Stimulated activated CD8-positive, alpha-beta memory T cell treated with anti-CD3 and anti-CD28 coated beads, Interleukin-4, amount 100 ng/mL, for 24 hours (primary cell): ENCODE data around the gene BTBD9.
"Not testable (repeated sequence)": the region's sequence is repeated elsewhere in the genome, so short reads cannot be mapped to it uniquely, and the experiment has no call there.

ENCODE experiments used
- DNase-seq: peaks from one replicate; pipeline ENCODE4 v3.0.0-alpha.2; 2020; ENCODE audit warnings: low read depth

BTBD9 gene

GRCh38 chr6:38429546-38429945 is 210.2 kb downstream of the BTBD9 start:
- no peak for DNase-seq

- no peak for DNase-seq
Measured at GRCh38 chr6:38427492-38428210, 212.1 kb downstream of the BTBD9 start.

- DNase-seq = not testable (repeated sequence)
Measured at GRCh38 chr6:38425788-38426488, 213.8 kb downstream of the BTBD9 start.

- DNase-seq = no peak
Measured at GRCh38 chr6:38423746-38424145, 216.0 kb downstream of the BTBD9 start.

GRCh38 chr6:38420207-38420606 is 219.5 kb downstream of the BTBD9 start:
- DNase-seq = no peak

GRCh38 chr6:38417521-38417920 is 222.2 kb downstream of the BTBD9 start:
- no peak for DNase-seq

GRCh38 chr6:38415231-38416005 is 224.3 kb downstream of the BTBD9 start:
- DNase-seq = no peak

GRCh38 chr6:38413102-38413800 is 226.5 kb downstream of the BTBD9 start:
- DNase-seq = no peak

- no peak for DNase-seq
Measured at GRCh38 chr6:38407192-38407591, 232.5 kb downstream of the BTBD9 start.

- DNase-seq = no peak
Measured at GRCh38 chr6:38406096-38406495, 233.6 kb downstream of the BTBD9 start.

GRCh38 chr6:38404900-38405556 is 234.7 kb downstream of the BTBD9 start:
- DNase-seq = no peak

GRCh38 chr6:38404355-38404754 is 235.4 kb downstream of the BTBD9 start:
- no peak for DNase-seq

GRCh38 chr6:38403548-38403947 is 236.2 kb downstream of the BTBD9 start:
- no peak for DNase-seq

- DNase-seq = no peak
Measured at GRCh38 chr6:38400764-38401163, 239.0 kb downstream of the BTBD9 start.

GRCh38 chr6:38400101-38400500 is 239.6 kb downstream of the BTBD9 start:
- no peak for DNase-seq

GRCh38 chr6:38396209-38396608 is 243.5 kb downstream of the BTBD9 start:
- DNase-seq = no peak

- DNase-seq = no peak
Measured at GRCh38 chr6:38393986-38394385, 245.7 kb downstream of the BTBD9 start.

- DNase-seq = no peak
Measured at GRCh38 chr6:38391626-38392579, 247.8 kb downstream of the BTBD9 start.

GRCh38 chr6:38391206-38391605 is 248.5 kb downstream of the BTBD9 start:
- DNase-seq = no peak

- DNase-seq = no peak
Measured at GRCh38 chr6:38389875-38390274, 249.9 kb downstream of the BTBD9 start.

GRCh38 chr6:38387971-38388370 is 251.8 kb downstream of the BTBD9 start:
- DNase-seq = no peak
